Measurements from ENCODE around the gene UPF2.

Gene UPF2

GRCh38 chr10:11882646-11883375 lies 159.8 kb downstream of the UPF2 start:
- no peak for DNase-seq (ENCODE audit: low read depth in 2 of 2)

- DNase-seq (ENCODE audit: low read depth in 2 of 2), result no peak
Observed at GRCh38 chr10:11881477-11882417, 160.9 kb downstream of the UPF2 start.

GRCh38 chr10:11881030-11881476 lies 161.6 kb downstream of the UPF2 start:
- DNase-seq (ENCODE audit: low read depth in 2 of 2), result no peak

GRCh38 chr10:11880151-11881029 lies 162.2 kb downstream of the UPF2 start:
- DNase-seq (ENCODE audit: low read depth in 2 of 2), result no peak

- no peak for DNase-seq (ENCODE audit: low read depth in 2 of 2)
Observed at GRCh38 chr10:11879387-11880094, 163.1 kb downstream of the UPF2 start.

GRCh38 chr10:11878776-11879175 lies 163.8 kb downstream of the UPF2 start:
- no peak for DNase-seq (ENCODE audit: low read depth in 2 of 2)

- no peak for DNase-seq (ENCODE audit: low read depth in 2 of 2)
Observed at GRCh38 chr10:11877591-11877905, 165.1 kb downstream of the UPF2 start.

GRCh38 chr10:11876805-11877590 lies 165.6 kb downstream of the UPF2 start:
- DNase-seq (ENCODE audit: low read depth in 2 of 2), result no peak

GRCh38 chr10:11876324-11876723 lies 166.3 kb downstream of the UPF2 start:
- DNase-seq (ENCODE audit: low read depth in 2 of 2), result no peak

GRCh38 chr10:11875494-11876281 lies 166.9 kb downstream of the UPF2 start:
- no peak for DNase-seq (ENCODE audit: low read depth in 2 of 2)

GRCh38 chr10:11874568-11875493 lies 167.8 kb downstream of the UPF2 start:
- peak; percentile 64 to 70 for DNase-seq (ENCODE audit: low read depth in 2 of 2)

GRCh38 chr10:11871466-11871865 lies 171.1 kb downstream of the UPF2 start:
- no peak for DNase-seq (ENCODE audit: low read depth in 2 of 2)

GRCh38 chr10:11870900-11871400 lies 171.7 kb downstream of the UPF2 start:
- DNase-seq (ENCODE audit: low read depth in 2 of 2), result no peak

- DNase-seq (ENCODE audit: low read depth in 2 of 2), result no peak
Observed at GRCh38 chr10:11870461-11870780, 172.2 kb downstream of the UPF2 start.
